ENCODE data around the gene AIF1.
A peak's percentile ranks its signal among the peaks of the same experiment; 100 is the strongest.
"Not testable (repeated sequence)": the region's sequence is repeated elsewhere in the genome, so short reads cannot be mapped to it uniquely, and the experiment has no call there.

Gene AIF1

DNA sequence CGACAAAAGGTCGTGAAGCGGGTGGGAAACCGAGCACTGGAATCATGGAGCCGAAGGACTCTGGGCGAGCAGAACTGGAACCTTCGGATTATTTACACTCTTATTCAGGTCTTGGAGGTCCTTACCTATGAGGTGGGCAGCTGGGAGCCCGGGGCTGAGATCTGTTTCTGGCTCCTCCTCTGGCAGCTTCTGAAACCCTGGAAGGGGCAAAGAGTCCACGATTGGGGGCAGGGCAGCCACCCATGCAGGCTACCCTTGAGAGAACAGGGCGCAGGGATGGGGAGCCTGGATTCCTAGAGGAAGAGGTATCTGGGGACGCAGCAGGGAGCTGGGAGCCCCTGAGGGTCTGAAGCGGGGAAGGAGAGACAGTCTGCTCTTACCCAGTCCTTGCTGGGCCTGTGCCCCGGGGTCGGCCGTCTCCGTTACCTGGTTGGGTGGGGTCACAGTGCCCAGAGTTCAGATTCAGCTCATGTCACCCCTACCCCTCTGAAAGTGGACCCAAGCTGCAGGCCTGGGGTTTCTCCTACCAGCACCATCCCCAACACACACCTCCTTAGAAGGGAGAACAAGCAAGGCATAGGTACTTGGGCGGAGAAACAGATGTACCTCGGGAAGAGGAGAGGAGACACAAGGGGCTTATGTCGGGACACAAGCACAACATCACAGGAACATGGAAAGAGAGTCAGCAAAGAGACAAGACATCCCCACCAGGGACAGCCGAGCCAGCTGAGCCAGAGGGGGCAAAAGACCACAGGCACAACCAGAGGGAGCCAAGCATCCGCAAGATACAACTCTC lies 33.4 kb upstream of the AIF1 start:
- DNase-seq, result no peak

GRCh38 chr6:31582230-31582643 lies 32.8 kb upstream of the AIF1 start, which contains the start of gene LTB:
Gene LTB, minus strand, starts transcription at chr6:31582424. Its CDS starts 7 bp downstream, at chr6:31582417.
- peak; percentile 65 for DNase-seq

GRCh38 chr6:31585491-31585890 lies 29.5 kb upstream of the AIF1 start:
- no peak for DNase-seq

DNA sequence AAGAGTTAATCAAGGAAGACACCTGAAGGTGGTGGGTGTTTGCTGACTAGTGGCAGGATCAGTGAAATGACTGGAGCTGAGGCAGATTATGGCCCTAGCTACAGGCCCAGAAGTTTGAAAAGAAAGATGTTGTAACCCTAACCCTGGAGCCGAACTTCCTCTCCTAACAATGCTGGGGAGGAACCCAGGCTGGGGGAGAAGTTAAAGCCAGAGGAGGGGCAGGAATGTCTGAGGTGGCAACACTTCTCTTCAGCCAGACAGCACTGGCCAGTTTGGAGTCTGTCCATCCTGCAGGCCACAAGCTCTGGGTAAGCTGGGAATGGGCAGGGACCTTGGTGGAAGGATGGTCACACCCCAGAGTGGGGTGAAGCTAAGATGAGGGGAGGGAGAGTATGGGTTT lies 29.0 kb upstream of the AIF1 start, which contains the start of gene LST1:
Gene LST1, plus strand, starts transcription at position 270 of the 400 bp plus-strand sequence. CDS start 1,023 bp downstream, outside the sequence.
- DNase-seq, result no peak

GRCh38 chr6:31586599-31587281 lies 28.3 kb upstream of the AIF1 start:
- no peak for DNase-seq

DNA sequence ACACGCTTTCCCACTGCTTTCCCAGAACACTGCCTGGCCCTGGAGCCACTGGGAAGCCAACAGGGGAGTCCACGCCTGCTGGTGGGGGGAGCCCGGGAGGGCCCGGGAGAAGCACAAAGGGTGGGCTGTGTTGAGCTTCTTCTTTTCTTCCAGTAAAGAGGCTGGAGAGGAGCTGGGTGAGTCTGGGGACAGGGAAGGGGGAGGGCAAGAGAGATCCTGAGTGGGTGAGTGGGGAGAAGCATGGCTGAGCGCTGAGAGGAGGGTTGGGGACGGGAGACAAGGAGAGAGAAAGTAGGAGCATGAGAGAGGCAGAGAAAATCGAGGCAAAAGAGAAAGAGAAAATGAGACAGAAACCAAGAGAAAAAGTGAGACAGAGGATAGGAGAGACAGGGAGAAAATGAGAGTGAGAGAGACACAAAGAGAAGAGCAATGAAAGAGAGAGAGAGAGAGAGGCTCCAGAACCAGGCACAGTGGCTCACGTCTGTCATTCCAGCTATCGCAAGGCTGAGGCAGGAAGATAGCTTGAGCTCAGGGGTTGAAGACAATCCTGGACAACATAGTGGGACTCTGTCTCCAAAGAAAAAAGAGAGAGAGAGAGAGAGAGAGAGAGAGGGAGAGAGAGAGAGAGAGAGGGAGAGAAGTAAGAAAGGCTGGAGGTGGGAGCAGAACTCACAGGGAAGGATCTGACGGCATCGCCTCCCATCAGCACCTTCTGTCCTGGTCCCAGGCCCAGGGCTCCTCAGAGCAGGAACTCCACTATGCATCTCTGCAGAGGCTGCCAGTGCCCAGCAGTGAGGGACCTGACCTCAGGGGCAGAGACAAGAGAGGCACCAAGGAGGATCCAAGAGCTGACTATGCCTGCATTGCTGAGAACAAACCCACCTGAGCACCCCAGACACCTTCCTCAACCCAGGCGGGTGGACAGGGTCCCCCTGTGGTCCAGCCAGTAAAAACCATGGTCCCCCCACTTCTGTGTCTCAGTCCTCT lies 26.9 kb upstream of the AIF1 start:
- DNase-seq, result no peak

DNA sequence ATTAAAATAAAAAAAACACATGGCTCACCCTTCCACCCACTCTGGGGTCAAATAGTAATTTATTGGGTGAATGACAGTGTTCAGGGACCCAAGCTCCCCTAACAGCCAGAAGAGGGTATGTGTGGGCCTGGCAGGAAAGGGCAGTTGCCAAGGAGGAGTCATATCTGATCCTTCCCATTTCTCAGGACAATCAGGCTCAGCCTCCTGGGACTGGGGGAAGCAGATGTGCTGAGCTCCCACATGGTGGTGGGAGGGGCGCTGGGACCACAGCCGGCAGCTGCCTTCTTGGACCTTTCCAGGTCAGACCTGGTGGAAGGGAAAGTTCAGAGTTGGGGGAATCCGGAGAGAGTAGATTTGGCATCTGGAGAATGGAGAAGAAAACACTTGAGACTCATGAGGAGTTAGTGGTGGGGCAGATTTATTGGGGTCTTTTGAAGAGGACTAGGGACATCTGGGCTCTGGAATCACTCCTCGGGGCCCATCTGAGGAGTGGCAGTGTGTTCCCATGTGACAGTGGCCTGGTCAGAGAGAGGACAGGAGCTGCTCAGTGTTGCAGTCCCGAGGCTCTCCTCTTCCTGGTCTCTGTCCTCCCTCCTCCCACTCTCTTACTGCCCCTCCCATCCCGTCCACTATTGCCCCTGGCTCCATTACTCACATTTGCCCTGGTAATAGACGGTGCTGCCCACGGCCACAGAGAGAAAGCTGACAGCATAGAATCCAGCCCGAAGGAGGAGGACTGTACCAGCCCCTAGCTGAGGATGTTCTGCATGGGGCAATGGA lies 26.0 kb upstream of the AIF1 start:
- no peak for DNase-seq

DNA sequence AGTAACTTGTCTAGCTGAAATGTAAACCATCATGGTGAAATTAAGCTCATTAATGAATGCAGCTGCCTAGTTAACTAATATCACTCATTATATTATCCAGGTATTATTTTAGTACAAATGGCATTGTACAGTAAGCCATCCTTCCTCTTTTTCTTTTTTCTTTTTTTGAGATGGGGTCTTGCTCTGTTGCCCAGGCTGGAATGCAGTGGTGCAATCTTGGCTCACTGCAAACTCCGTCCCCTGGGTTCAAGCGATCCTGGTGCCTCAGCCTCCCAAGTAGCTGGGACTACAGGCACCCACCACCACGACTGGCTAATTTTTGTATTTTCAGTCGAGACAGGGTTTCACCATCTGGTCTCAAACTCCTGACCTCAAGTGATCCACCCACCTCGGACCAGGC lies 24.3 kb upstream of the AIF1 start:
- not testable (repeated sequence) for DNase-seq

DNA sequence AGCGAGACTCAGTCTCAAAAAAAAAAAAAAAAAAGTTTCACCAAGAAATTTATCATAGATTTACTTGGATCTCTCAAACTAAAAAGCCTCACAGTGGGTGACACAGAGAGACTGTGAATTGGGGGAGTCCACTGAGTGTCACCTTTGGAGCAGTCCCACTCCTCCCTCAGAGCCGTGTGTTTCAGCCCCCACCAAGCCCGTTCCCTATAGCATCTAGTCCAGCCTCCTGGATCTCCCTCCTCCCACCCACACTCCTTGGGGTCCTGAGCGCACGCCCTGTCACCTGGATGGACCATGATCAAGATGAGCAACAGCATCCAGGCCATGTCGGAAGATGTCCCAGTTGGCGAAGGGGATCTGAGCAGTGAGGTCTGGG lies 22.6 kb upstream of the AIF1 start:
- DNase-seq, result no peak

- no peak for DNase-seq
These were observed 18.0 kb upstream of the AIF1 start for GRCh38 chr6:31597006-31597405.

DNA sequence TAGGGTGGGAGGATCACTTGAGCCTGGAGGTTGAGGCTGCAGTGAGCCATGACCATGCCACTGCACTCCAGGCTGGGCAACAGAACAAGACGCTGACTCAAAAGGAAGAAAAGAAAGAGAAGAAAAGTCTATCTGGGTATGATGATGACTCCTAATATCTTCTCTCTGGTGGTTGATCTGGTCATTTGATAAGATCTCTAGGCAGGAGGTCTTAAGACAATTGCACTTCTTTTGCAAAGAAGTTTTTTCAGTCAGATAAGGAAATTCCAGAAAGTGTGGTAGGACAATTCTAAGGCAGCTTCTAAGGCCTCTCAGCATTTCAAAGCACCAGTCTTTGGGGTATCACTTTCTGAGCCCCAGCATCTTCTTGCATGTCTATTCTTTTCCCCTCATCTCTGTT lies 7.7 kb upstream of the AIF1 start:
- DNase-seq, result no peak

DNA sequence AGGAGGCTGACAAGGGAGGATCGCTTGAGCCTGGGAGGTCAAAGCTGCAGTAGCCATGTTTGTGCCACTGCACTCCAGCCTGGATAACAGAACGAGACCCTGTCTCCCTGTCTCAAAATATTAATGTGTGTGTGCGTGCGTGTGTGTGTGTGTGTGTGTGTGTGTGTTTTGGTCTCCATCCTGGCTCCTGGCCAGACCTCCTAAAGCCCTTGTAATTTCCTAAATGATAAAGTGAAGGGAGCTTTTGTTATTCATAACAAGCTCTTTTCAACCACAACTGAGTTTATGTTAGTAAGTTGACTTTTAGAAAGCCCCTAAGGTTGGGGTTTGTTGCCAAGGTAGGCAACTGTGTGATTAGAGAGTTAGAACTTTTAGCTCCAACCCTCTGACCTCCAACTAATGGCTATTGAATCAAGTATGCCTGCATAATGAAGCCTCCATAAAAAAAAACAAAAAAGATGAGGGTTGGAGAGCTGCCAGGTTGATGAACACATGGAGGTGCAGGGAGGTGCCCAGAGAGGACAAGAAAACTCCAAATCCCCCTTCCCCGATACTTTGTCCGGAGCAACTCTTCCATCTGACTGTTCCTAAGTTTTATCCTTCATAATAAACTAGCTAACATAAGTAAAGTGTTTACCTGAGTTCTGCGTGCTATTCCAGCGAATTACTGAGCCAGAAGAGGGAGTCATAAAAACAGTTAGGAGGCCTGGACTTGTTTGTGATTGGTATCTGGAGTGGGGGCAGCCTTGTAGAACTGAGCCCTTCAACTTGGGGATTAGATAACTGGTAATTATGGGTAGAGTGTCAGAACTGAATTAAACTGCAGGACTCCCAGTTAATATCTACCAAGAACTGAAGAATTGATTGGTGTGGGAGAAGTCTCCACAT lies 5.3 kb upstream of the AIF1 start:
- DNase-seq, result no peak

DNA sequence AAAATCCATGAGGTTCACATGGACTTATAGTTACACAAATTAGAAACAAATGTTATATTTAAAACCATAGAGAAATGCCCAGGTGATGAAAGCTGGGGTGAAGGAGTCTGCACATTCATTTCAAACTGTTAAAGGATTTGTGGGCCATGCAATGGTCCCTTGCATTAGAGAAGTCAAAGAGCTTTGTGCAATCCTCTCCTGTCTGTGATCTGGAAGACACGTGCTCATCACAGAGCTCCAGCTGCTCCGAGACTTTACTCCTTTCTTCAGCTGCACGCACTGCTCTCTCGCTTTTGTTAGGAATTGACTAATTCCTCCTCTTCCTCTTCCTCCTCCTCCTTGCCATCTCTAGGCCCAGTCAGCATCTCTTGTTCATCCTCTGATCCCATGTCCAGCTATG lies 4.1 kb upstream of the AIF1 start:
- no peak for DNase-seq

DNA sequence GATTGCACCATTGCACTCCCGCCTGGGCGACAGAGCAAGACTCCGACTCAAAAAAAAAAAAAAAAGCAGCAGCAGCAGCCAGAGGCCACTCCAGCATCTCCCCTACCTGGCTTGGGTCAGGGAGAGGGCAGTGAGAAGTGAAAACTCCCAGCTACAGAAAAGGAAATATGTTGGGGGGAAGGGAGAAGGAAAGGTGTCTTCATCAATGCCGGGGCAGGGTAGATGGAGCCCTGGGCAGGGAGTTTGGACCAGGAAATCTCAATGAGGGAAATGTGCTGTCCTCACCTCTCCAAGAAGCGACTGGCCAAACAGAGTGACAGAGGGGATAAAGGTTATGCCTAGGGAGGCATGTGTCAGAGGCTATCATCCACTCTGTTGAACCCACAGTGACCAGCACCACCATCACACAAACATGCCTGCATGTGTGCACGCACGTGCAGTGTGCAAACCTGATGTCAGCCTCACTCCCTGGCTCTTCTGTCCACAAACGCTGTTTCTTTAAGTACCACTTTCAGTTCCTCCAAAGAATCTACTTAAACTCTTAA lies 887 bp upstream of the AIF1 start:
- DNase-seq, result no peak

- DNase-seq, result no peak
These were observed 714 bp downstream of the AIF1 start for GRCh38 chr6:31615748-31616147.

GRCh38 chr6:31617010-31617409 lies 2.0 kb downstream of the AIF1 start:
- DNase-seq, result no peak

GRCh38 chr6:31619805-31620585 lies 5.0 kb downstream of the AIF1 start:
- DNase-seq, result peak; percentile 94

- peak; percentile 78 for DNase-seq
These were observed 5.7 kb downstream of the AIF1 start, which contains the start of gene PRRC2A for GRCh38 chr6:31620586-31621319. Gene PRRC2A, plus strand, starts transcription at chr6:31620715. Its CDS starts 2,075 bp downstream, at chr6:31622790.

DNA sequence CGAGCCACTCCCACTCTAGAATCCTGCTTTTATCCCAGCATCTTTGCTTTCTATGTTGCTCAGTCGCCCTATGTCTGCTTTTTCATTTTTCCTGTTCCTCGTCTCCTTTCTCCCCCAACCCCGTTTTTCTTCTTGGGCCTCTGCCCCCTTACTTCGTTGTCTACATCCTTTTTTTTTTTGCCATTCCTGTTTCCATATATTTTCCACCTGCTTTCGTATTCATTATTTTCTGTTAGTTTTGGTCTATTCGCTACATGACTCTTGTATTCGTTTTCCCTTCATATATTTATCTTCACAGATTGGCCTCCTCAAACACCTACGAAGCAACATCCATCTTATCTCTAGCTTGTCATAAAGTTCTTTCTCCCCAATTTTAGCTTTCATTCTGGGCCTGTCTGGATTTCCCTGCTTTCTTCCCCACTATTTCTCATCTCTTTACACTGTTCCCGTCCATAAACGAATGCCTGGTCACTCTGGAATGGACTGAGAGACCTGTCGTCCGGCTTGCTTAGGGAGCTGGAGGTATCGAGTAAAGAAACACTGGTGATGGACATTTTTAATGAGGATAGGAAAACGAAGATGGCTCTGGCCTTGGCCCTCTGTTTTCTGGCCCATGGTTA lies 6.4 kb downstream of the AIF1 start:
- DNase-seq, result no peak
